ENCODE results near the gene TXNDC15. TPM values are rescaled to one million over a fixed set of nuclear protein-coding genes. Genes with fewer than 3 reads are reported as not detected.
"Not testable (repeated sequence)": the region's sequence is repeated elsewhere in the genome, so short reads cannot be mapped to it uniquely, and the experiment has no call there.

The TXNDC15 gene
- total and polyA plus RNA-seq, 3 donors from 2014 or later: 47.8 to 68.1 (median 64.2) TPM

DNA sequence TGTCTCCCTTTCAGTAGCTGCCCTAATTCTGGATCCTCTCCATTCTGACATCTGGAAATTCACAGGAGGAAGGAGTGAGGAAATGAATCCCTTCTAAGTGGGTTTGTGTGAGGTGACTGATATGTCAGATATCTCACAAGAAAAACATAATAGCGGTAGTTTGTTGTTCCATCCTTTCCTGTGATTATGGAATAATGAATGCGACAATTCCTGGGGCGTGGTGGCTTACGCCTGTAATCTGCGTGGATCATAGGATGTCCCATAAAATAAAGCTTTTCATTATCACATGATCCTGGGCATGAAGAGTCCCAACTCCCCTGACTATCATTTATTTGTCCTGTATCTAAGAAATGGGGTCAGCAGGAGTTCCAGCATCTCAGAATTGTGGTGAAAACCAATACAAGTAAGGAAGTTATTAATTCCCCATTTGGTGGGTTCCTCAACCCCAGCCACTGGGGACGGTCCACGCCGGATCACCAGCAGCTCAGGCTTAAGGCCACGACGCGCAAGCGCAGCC lies 28.8 kb upstream of the TXNDC15 start:
- H3K4me1 ChIP-seq: peaks cover 22% of the 10 kb centered on the region
- WGBS, 2 donors: 7 to 10% methylated on average over 10 to 12 of the region's 12 CpGs
- TF ChIP-seq, protein P1, sequence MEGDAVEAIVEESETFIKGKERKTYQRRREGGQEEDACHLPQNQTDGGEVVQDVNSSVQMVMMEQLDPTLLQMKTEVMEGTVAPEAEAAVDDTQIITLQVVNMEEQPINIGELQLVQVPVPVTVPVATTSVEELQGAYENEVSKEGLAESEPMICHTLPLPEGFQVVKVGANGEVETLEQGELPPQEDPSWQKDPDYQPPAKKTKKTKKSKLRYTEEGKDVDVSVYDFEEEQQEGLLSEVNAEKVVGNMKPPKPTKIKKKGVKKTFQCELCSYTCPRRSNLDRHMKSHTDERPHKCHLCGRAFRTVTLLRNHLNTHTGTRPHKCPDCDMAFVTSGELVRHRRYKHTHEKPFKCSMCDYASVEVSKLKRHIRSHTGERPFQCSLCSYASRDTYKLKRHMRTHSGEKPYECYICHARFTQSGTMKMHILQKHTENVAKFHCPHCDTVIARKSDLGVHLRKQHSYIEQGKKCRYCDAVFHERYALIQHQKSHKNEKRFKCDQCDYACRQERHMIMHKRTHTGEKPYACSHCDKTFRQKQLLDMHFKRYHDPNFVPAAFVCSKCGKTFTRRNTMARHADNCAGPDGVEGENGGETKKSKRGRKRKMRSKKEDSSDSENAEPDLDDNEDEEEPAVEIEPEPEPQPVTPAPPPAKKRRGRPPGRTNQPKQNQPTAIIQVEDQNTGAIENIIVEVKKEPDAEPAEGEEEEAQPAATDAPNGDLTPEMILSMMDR (IDR thresholded peaks at IDR 0.05): no peak
- no peak for TF ChIP-seq POLR2A (IDR thresholded peaks at IDR 0.05)
- no peak for DNase-seq
- intact Hi-C loops (cut with DNase I; ENCODE audit: low total_unique reads): no loop called here
- no peaks in the 10 kb centered on the region for H3K36me3 ChIP-seq (ENCODE audit: low read depth, missing control alignments)
- H3K27me3 ChIP-seq: no peaks in the 10 kb centered on the region
- H3K27ac ChIP-seq: peak overlapping the region; percentile 83 to 95
- no peaks in the 10 kb centered on the region for H3K9me3 ChIP-seq
- H3K4me3 ChIP-seq: peak overlapping the region; percentile 88

DNA sequence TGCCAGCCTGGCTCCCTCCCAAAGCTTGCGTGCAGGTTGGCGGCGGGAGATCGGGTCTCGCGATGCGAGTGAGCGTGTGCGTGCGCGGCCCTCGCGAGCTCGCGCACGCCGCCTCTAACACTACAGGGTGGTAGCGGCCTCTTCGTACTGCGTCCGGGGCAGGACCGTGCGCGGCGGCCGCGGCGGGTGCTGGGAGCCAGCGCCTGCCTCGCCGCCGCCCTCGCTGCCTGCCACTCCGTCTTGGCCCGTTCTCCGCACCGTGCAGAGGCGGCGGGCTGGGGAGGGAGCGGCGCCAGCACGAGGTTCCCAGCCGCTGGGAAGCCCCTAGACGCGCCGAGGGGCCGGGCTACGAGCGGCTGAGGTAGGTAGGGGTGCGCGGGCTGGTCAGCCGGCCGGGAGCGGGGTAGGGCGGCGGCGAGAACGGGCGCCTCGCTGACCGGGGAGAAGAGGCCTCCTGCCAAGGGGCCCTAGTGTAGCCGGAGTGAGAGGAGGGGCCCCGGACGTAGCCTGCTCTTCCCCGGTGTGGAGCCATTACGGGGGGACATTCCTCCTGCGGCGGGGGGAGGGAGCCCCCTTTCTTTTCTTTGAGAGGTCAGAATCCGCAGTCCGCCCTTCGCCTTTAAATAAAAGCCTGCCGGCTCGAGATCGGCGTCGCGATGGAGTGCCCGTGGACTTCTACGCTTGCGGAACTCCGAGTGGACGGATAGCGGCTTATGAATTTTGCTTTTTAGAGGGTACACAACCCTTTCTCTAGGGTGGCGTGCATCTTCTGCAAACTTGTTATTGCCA lies 28.1 kb upstream of the TXNDC15 start, which contains the start of gene C5orf24:
TSS of gene C5orf24 (plus strand) at position 117 of the 789 bp plus-strand sequence. CDS start 8,933 bp downstream, outside the sequence.
- Histone ChIP-seq H3K27me3 (no peaks in the 10 kb centered on the region), H3K27ac (peak within 1 kb of the TSS; percentile 83 to 95), H3K4me3 (peak within 1 kb of the TSS; percentile 88), H3K9me3 (no peaks in the 10 kb centered on the region), H3K4me1 (peaks cover 22% of the 10 kb centered on the region), H3K36me3 (ENCODE audit: low read depth, missing control alignments) (no peaks in the 10 kb centered on the region)
- peak; percentile 89 for TF ChIP-seq POLR2A (IDR thresholded peaks at IDR 0.05)
- TF ChIP-seq, protein P1 (IDR thresholded peaks at IDR 0.05): no peak
- peak; percentile 96 for DNase-seq
- WGBS, 2 donors: 0% methylated on average over 6 to 77 of the region's 84 CpGs
- intact Hi-C loops (cut with DNase I; ENCODE audit: low total_unique reads): no loop called here

DNA sequence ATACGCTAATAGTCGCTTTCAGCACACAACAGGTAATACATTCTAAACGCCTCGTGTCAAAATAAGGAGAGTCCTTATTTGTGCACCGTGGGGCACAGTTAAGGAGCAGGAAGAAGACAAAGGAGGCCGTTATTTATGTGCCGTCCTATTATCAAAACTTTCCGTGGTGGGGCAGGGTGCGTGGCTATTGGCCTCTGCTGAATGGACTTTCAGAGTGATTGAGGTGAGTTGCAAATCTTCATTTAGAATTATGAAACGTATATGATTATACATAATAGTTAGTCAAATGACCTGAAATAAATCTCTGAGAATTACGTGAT lies 27.6 kb upstream of the TXNDC15 start:
- no peak for TF ChIP-seq POLR2A (IDR thresholded peaks at IDR 0.05)
- TF ChIP-seq, protein P1 (IDR thresholded peaks at IDR 0.05): no peak
- DNase-seq: no peak
- Histone ChIP-seq H3K9me3 (no peaks in the 10 kb centered on the region), H3K27ac (peak overlapping the region; percentile 83 to 95), H3K4me1 (peaks cover 22% of the 10 kb centered on the region), H3K4me3 (peak overlapping the region; percentile 88), H3K36me3 (ENCODE audit: low read depth, missing control alignments) (no peaks in the 10 kb centered on the region), H3K27me3 (no peaks in the 10 kb centered on the region)
- intact Hi-C loops (cut with DNase I; ENCODE audit: low total_unique reads): no loop called here
- 0 to 1% methylated on average over 11 of the region's 11 CpGs for WGBS, 2 donors

DNA sequence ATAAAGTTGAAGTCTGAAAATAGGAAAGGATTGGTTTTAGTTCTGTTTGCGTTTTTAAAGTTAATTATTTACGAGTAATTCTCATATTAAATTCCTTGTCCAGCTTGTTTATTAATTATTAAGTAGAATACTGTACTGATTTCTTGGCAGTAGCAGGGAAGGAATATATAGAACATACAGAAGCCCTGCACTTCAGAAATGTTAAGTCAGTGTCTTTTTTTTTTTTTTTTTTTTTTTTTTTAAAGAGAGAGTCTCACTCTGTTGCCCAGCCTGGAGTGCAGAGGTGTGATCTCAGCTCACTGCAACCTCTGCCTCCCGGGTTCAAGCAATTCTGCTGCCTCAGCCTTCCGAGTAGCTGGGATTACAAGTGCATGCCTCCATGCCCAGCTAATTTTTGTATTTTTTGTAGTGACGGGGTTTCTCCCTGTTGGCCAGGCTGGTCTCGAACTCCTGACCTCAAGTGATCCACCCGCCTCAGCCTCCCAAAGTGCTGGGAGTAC lies 24.7 kb upstream of the TXNDC15 start:
- DNase-seq; H3K27me3 ChIP-seq; H3K4me3 ChIP-seq; H3K36me3 ChIP-seq (ENCODE audit: low read depth, missing control alignments); H3K27ac ChIP-seq; H3K9me3 ChIP-seq; intact Hi-C loops (cut with DNase I; ENCODE audit: low total_unique reads): not testable (repeated sequence)
- H3K4me1 ChIP-seq: peaks cover 22% of the 10 kb centered on the region
- WGBS, 2 donors: 79 to 85% methylated on average over 7 of the region's 7 CpGs

DNA sequence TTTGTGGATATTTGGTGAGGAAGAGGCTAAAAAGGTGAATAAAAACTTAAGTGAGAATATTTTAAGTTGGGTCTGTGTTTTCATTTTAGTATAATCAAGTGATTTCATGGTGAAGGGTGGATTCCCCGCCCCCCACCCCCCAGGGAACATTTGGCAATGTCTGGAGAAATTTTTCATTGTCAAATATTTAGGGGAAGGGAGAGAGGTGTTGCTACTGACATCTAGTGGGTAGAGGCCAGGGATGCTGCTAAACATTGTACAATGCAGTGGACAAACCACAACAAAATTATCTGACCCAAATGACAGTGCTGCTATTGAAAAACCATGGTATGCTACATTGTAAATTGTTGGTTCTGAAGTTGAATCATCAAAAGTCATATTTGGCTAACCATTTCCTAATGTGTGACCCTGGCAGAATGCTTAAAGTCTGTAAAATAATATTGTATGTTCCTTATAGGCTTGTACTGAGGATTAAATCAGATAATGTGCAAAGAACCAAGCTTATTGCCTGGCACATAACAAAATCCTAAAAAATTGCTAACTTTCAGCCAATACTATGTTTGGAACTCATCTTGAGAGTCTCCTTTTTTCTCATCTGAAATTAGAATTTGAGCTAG lies 22.8 kb upstream of the TXNDC15 start:
- intact Hi-C loops (cut with DNase I; ENCODE audit: low total_unique reads): no loop called here
- no peaks in the 10 kb centered on the region for H3K9me3 ChIP-seq
- H3K27me3 ChIP-seq: no peaks in the 10 kb centered on the region
- WGBS, 2 donors: 49 to 57% methylated on average over 1 of the region's 1 CpG
- TF ChIP-seq, protein P1 (IDR thresholded peaks at IDR 0.05): no peak
- TF ChIP-seq POLR2A (IDR thresholded peaks at IDR 0.05): no peak
- H3K27ac ChIP-seq: peak overlapping the region in 1 of 2 donors; percentile 7
- no peaks in the 10 kb centered on the region for H3K36me3 ChIP-seq (ENCODE audit: low read depth, missing control alignments)
- peaks cover 16% of the 10 kb centered on the region for H3K4me1 ChIP-seq
- DNase-seq: peak; percentile 49
- H3K4me3 ChIP-seq: no peak overlapping the region

DNA sequence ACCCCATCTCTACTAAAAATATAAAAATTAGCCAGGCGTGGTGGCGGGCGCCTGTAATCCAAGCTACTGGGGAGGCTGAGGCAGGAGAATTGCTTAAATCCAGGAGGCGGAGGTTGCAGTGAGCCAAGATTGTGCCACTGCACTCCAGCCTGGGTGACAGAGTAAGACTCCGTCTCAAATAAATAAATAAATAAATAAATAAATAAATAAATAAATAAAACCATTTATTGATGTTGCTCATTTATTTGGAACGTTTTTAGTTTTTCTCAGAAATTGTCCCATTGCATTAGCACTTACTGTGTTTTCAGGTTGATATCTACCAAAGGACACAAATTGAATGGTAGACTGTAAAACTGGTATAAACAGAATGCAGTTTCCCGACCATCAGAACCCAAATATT lies 17.7 kb upstream of the TXNDC15 start:
- intact Hi-C loops (cut with DNase I; ENCODE audit: low total_unique reads); H3K36me3 ChIP-seq (ENCODE audit: low read depth, missing control alignments): not testable (repeated sequence)
- WGBS, 2 donors: 89 to 93% methylated on average over 7 of the region's 7 CpGs

More for the DNA sequence above, 17.7 kb upstream of the TXNDC15 start:
- not testable (repeated sequence) for H3K4me1 ChIP-seq, H3K9me3 ChIP-seq, H3K4me3 ChIP-seq, H3K27ac ChIP-seq, DNase-seq, H3K27me3 ChIP-seq

Measured in testis (tissue), 3 donors.